HG03378 (cell line): Measurements from ENCODE around the gene MCUB.
"Not testable (repeated sequence)": the region's sequence is repeated elsewhere in the genome, so short reads cannot be mapped to it uniquely, and the experiment has no call there.

ENCODE experiments used
- ATAC-seq: cut with Tn5 transposase; IDR thresholded peaks from one replicate; pipeline ENCODE4 v1.9.1; 2021; ENCODE audit warnings: mild to moderate bottlenecking, moderate library complexity; ENCODE audit not compliant: unreplicated experiment

Gene MCUB

DNA sequence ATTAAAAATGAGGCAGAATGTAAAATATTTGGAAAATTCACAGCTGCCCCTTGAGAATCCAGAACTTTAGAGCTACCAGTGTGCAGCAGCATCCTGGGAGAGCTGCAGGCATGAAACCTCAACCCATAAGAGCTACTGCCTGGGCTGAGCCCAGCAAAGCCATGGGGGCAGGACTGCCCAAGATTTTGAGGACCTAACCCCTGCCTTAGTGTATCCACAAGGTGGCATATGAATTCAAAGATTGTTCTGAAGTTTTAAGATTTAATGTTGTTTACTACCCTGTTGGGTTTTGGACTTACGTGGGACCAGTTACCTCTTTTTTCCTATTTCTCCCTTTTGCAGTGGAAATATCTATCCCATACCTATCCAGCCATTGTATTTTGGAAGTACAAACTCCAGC, 116.8 kb downstream of the MCUB start:
- ATAC-seq: no peak

DNA sequence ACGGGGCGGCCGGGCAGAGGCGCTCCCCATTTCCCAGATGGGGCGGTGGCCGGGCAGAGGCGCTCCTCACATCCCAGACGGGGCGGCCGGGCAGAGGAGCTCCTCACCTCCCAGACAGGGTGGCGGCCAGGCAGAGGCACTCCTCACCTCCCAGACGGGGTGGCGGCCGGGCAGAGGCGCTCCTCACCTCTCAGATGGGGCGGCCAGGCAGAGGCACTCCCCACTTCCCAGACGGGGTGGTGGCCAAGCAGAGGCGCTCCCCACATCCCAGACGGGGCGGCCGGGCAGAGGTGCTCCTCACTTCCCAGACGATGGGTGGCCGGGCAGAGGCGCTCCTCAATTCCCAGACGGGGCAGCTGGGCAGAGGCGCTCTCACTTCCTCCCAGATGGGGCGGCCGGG, 118.4 kb downstream of the MCUB start:
- not testable (repeated sequence) for ATAC-seq

DNA sequence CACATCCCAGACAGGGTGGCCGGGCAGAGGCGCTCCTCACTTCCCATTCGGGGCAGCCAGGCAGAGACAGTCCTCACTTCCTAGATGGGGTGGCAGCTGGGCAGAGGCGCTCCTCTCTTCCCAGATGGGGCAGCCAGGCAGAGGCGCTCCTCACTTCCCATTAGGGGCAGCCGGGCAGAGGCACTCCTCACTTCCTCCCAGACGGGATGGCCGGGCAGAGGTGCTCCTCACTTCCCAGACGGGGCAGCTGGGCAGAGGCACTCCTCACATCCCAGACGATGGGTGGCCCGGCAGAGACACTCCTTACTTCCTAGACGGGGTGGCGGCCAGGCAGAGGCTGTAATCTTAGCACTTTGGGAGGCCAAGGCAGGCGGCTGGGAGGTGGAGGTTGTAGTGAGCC, 118.9 kb downstream of the MCUB start:
- not testable (repeated sequence) for ATAC-seq

DNA sequence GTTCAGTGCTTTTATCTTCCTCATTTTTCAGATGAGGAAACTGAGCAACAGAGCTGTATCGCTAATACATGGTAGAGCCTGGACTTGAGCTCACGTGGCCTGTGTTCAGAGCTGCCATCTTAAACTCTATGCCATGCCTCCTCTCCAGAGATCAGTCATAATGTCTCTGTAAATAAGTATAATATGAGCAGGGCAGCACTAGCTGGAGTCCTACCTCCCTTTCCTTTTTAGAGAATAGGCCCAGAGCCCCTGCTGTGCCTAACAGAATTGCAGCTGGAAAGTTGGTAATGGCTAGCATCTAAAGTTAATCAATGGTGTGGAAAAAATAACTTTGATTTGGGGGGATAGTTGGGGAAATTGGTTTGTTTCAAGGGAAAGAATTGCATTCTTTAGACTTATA, 122.8 kb downstream of the MCUB start:
- no peak for ATAC-seq

DNA sequence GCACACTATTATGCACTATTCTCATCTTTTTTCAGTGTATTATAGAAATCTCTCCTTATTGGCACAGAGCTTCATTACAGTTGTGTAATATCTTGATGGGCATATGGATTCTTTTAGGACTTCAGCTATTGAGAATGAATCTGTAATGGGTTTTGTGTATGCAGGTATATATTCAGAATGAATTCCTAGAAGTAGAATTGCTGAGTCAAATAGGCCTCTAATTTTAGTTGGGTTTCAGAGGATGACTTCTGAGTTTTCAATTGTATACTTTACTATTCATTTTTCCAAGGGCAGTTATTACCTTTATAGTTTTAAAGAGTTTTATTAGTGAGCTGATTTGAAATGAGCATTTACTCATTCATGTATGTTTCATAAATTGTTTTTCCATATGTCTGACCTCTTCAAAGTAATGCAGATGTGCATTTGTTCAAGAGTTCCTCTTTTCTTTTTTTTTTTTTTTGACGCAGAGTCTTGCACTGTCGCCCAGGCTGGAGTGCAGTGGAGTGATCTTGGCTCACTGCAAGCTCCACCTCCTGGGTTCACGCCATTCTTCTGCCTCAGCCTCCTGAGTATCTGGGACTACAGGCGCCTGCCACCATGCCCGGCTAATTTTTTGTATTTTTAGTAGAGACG, 123.7 kb downstream of the MCUB start:
- ATAC-seq: no peak

DNA sequence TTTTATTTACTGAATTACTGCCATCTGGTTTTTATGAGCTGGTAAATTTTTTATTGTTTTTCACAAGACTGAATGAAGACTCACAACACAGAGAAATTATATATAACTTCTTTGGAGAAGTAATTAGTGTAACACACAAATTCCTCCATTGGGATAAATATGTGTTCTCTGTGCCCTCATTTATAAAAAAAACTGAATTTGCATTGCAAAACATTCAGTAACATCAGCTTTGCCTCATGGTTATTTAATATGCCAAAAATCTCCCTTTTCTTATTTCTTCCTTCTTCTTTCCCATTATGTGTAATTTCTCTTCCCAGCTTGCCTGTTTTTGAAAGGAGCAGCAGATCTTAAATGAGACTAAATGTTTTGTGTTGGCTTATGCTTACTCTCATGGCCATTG, 124.7 kb downstream of the MCUB start:
- ATAC-seq: no peak

DNA sequence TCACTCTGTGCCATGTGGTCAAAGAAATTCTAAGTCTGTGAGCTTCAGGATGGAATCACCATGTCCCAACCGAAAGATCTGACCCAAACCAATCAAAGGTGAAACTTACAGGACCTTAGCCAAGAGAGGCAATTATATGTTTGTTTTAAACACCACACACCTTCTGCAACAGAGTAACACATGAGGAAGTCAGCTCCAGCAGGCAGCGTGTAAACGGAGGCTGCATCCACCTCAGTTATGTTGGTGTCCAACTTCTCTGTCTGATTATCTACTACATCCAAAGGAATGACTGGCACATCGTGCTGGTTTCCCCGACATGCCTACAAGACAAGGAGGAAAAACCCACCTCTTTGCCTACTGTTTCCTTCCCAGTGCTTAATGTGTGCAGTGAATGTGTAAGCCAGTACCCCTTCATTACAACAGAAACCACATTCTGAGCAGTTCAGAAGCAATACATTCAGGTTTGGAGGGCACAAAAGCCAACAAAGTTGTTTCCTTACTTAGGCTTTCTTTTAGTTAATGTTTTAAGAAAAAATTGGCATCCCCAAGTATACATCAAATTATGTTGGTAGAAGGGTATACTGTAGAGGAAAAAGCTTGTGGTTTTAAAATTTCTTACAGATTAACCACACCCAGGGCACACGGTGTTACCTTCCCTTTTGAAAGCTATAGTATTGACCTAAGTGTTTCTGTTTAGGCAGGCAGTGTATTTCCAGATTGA, 130.8 kb downstream of the MCUB start:
- ATAC-seq: peak; percentile 97

DNA sequence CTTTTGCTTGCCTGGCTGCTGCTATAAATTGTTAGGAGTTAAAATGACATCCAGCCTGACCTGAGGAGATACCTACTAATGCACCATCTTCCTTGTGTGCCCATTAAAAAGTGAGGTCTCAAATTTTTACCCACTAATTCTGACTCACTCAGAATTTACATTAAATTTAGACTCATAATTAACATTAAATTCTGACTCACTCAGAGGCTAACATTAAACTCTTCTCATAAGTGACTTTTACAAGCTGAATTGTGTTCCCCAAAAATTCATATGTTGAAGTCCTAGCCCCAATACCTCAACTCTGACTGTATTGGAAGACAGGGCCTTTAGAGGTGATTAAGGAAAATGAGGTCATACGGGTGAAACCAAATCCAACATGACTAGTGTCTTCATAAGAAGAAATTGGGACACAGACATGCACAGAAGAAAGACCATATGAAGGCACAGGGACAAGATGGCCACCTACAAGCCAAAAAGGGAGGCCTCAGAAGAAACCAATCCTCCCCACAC, 131.4 kb downstream of the MCUB start:
- ATAC-seq: no peak

DNA sequence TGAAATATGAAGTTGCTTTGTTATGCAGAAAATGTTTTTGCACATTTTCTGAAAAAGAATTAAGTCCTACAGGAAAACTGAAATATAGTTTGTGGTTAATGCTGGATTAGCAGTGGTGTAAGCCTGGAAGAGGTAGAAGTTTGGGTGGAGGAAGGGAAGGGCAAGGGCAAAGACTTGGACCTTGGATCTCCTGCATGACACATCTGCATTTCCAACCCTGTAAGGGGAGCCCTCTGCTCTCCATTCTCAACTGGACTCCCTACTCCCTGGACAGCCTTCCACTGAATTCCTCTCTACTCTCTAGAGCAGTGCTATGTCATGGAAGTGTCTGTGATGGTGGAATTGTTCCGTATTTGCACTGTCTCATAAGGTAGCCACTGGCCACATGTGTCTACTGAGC, 138.6 kb downstream of the MCUB start:
- no peak for ATAC-seq

DNA sequence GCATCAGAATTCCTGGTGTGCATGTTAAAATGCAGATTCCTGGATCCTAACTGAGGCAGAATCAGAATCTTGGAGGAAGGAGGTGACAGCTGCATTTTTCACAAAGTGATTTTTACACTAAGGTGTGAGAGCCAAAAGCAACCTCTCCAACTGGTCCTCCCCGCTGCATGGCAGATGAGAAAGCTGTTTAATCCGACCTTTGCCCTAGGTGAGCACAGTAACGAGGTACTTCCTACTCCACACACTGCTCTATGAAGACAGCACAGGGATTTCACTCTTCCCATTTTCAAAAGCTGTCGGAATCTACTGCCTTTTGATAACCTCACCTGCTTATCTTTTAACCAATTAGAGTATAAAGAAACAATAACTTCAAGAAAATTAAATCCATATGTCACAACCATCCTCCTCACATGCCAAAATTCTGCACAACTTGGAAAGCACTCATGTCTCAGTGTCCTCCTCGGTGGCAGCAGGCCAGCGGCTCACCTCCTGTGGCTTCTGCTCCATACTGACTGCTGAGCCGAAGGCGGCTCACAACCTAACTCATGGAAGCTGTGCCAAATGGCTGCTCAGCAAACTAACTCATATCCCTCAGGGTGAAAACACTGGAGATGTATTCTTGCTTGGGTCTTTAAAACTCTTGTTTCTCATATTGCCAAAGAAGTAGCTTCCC, 139.6 kb downstream of the MCUB start:
- ATAC-seq: no peak

DNA sequence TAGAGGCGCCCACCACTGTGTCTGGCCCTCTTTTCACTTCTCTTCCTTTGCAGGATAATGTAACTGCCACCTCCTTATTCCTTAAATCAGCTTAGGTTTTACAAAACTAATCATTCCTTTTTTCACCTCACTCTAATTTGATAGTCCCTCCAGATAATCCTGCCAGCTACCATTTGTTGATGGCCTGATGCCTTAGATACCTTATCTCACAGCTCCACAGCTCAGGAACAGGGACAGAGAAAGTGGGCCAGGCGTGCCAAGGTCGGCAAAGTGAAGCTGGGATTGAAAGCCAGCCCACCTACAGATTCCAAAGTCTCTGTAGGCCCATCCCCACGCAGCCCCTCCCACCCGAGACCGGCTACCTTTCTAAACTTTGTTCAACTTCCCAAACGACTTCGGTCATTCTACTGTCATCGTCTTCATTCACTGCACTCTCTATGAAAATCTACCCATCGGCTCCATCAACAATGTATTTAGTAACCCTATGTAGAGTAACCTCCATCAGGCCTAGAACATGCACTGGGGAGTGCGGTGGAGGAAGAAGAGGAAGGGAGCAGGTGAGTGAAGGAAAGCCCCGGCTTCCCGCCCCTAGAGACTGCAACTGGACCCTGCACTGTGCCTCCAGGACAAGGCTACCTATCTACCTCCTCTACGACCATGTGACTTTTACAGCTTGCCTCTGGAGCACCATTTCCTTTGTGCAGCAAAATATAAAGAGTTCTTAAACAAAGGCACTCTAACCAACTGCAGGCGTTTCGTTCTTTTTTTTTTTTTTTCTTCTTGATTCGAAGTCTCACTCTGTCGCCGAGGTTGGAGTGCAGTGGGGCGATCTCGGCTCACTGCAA, 141.7 kb downstream of the MCUB start:
- no peak for ATAC-seq

DNA sequence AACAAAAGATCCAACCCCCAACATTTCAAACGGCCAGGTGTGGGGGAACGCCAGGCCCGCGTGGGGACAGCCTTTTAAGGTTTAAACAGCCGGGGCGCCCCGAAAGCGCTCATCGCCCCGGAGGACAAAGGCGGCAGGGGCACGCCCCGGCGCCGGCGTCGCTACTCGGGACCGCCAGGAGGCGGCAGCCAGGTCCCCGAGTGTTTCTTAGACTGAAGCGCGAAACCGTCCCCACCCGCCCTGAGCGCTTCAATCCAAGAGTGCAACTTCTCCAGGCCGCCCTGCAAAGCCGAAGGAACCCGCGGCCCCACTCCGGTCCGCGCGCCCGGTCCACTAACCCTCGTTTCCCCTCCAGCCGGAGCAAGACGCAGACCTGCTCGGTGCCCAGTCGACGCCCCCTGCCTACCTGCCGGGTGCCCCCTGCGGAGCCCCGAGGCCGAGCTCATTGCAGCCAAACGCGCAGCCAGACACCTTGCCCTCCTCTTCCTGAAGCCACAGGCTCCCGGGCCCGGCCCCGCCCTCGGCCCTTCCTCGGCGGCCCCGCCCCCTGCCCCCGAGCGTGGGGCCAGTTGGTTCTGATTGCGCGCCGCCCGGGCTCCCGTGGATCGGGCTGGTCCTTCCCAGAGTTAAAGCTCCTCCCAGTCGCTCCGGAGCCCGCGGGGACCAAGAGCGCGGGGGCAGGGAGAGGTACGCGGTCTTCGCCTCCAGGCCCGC, 143.1 kb downstream of the MCUB start, which contains the start of gene CASP6:
TSS of gene CASP6 (minus strand) at position 496 of the 714 bp plus-strand sequence. CDS start at position 446, 50 bp downstream.
- ATAC-seq: peak; percentile 63

DNA sequence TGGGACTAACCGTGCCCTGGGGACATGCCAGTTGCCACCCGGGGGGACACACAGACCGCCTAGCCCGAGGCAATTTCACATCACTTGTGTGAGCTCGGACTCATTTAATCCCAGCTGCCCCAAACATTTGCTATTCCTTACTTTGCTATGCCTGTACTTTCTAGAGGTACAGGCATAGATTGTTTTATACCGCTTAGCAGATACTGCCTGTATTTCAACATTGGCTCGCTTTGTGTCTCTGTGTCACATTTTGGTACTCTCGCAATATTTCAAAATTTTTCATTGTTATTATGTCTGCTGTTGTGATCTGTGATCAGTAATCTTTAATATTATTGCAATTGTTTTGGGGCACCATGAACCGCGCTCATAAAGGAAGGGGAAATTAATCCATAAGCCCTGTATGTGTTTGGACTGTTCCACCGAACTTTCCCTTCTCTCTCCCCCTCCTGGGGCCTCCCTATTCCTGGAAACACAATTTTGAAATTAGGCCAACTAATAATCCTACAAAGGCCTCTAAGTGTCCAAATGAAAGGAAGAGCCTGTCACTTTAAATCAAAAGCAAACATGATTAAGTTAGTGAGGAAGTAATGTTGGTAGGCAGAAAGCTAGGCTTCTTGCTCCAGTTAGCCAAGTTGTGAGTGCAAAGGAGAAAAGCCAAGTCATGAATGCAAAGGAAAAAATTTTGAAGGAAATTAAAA, 143.8 kb downstream of the MCUB start:
- ATAC-seq: no peak

DNA sequence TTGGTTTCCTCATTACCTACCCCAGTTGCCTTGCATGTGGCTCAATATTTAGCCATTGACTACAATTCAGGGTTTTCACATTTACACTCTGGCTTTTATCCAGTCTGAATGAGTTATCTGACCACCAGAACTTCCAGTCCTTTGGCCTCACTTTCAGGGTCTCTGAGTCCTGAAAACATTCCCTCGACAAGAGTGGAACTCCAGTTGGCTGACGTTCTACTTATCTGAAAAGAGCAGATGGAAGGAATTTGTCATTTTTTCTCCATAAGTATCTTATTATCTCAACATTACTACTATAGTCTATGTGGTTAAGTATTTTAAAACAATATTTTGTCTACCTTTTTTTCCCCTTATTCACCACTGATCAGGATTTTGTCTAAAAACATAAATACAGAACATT, 148.4 kb downstream of the MCUB start:
- ATAC-seq: no peak

DNA sequence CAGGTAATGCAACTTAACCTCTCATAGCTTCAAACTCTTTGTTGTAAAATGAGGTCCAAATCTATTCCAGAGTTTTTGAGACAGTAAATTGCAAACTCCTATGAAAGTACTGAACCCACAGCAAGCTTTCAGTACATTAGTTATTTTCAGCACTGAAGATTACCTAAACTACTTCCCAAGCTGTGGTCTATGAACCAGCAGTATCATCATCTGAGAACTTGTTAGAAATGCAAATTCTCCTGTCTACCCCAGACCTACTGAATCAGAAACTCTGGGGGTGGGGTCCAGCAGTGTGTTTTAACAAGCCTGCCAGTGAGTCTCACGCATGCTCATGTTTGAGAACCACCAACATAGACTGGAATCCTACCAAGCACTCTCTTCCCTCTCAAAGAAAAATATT, 148.9 kb downstream of the MCUB start:
- ATAC-seq: peak; percentile 92

DNA sequence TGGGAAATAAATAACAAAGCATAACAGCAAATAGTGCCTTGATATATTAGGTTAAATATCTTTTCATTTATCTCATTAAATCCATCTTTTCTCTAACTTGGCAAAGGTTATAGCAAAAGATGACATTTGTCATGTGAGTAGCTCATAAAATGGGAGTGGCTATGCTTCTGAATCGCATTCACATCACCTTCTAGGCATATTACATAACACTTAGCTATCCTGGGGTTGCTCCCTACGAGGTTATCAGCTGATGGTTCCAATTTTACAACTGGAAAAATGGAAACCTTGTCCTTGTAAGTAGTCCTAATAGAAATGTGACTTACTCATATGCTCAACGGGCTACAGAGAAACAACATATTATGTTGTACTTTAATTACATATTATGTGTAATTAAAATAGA, 153.5 kb downstream of the MCUB start:
- ATAC-seq: no peak

DNA sequence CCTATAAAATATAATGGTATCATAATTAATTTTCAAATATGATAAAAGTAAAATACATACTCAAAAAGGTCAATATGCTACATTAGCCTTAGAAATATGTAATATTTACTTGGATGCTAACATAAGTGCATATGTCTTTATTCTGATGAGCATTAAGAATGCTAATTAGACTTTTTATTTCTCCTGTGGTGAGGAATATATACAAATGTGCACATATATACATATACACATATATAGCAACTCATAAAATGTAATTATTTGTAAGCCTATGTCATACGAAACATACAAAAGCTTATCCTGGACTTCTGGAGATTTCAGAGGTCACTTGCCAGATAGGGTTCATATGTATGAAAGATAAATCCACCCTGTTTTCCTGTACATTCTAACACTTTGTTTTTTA, 158.7 kb downstream of the MCUB start:
- no peak for ATAC-seq

DNA sequence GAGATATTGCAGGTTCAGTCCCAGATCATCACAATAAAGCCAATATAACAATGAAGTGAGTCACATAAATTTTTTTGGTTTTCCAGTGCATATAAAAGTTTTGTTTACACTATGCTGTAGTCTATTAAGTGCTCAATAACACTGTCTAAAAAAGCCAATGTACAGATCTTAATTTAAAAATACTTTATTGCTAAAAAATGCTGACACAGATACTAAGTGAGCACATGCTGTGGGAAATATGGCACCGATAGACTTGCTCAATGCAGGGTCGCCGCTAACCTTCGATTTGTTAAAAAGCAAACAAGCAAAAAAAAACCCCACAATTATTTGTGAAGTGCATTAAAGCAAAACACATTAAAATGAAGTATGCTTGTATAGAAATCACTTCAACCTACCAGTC, 159.6 kb downstream of the MCUB start:
- no peak for ATAC-seq

DNA sequence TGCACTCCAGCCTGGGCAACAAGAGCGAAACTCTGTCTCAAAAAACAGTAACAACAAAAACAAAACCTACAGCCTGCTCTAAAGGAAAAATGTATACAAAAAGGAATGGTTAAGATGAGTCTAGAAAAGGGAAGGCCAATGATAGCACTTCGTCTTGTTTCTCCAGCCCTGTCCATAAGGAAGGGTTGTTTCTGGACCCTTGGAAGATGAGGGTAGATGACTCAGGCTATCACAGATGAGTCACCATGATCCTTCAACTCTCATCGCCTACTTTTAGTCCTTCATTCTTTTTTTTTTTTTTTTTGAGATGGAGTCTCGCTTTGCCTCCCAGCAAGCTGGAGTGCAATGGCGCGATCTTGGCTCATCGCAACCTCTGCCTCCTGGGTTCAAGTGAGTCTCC, 161.0 kb downstream of the MCUB start:
- no peak for ATAC-seq

DNA sequence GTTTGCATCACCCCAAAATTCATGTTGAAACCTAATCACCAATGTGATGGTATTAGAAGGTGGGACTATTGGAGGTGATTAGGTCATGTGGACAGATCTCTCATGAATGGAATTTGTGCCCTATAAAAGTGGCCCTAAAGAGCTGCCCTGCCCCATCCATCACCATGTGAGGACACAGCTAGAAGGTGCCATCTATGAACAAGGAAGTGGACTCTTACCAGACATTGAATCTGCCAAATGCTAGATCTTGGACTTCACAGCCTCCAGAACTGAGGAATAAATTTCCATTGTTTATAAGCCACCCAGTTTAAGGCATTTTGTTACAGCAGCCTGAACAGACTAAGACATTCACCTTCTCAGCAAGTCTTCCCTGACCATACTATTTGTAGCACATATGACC, 162.3 kb downstream of the MCUB start:
- ATAC-seq: no peak
